CD14-positive monocyte (primary cell): Measurements from ENCODE around the gene ENPEP. TPM values are rescaled to one million over a fixed set of nuclear protein-coding genes. Genes with fewer than 3 reads are reported as not detected.

Experiments
- DNase-seq, 3 donors: peaks; one replicate each; pipeline ENCODE4 v3.0.0-alpha.2; 2011 to 2022
- H2AFZ ChIP-seq: 2 replicates; pipeline ENCODE4 v1.6.0; 2012; ENCODE audit warnings: mild to moderate bottlenecking, low read depth, low read length, inconsistent platforms; ENCODE audit not compliant: insufficient read depth, poor library complexity, severe bottlenecking
- H3K27ac ChIP-seq, 2 donors: 1 replicate in 1 of 2; 2 replicates in 1 of 2; pipeline ENCODE4 v1.5.1; 2012 to 2013; ENCODE audit warnings: low read length in 2 of 2, control low read depth in 1 of 2, inconsistent platforms in 1 of 2, low read depth in 1 of 2, mild to moderate bottlenecking in 1 of 2
- H3K27me3 ChIP-seq, 2 donors: one replicate each; pipeline versions ENCODE4 v1.6.0 to v1.6.1; 2011 to 2013; ENCODE audit warnings: low read length in 2 of 2; ENCODE audit not compliant: control insufficient read depth in 2 of 2, insufficient read depth in 2 of 2
- H3K36me3 ChIP-seq, 2 donors: replicated peaks in 1 of 2; 1 replicate in 1 of 2; 2 replicates in 1 of 2; pipeline versions ENCODE4 v1.5.1 to v1.6.1; 2012 to 2013; ENCODE audit warnings: low read length in 2 of 2, control low read depth in 1 of 2, inconsistent platforms in 1 of 2, mild to moderate bottlenecking in 1 of 2; ENCODE audit not compliant: insufficient read depth in 2 of 2, control insufficient read depth in 1 of 2
- H3K4me1 ChIP-seq, 2 donors: 1 replicate in 1 of 2; 2 replicates in 1 of 2; pipeline versions ENCODE4 v1.5.1 to v1.6.1; 2012 to 2013; ENCODE audit warnings: low read length in 2 of 2, control low read depth in 1 of 2, inconsistent platforms in 1 of 2, mild to moderate bottlenecking in 1 of 2, moderate library complexity in 1 of 2; ENCODE audit not compliant: insufficient read depth in 2 of 2, control insufficient read depth in 1 of 2
- H3K4me2 ChIP-seq: replicated peaks from 2 replicates; pipeline ENCODE3; 2012; ENCODE audit warnings: low read length, moderate library complexity, mild to moderate bottlenecking; ENCODE audit not compliant: poor library complexity, severe bottlenecking; ENCODE audit errors: extremely low read depth
- H3K4me3 ChIP-seq, 3 experiments: fragments of 200-600 bp in 1 of 3; sonication (generic) in 1 of 3; replicated peaks in 1 of 3; 1 replicate in 2 of 3; 2 replicates in 1 of 3; pipeline ENCODE4 v1.5.1; 2011 to 2013; ENCODE audit warnings: low read length in 3 of 3, mild to moderate bottlenecking in 3 of 3, control low read depth in 2 of 3, low read depth in 2 of 3, inconsistent platforms in 1 of 3, moderate library complexity in 1 of 3
- H3K79me2 ChIP-seq: 2 replicates; pipeline ENCODE4 v1.6.0; 2012; ENCODE audit warnings: mild to moderate bottlenecking, control low read depth, inconsistent platforms, low read length, moderate library complexity; ENCODE audit not compliant: insufficient read depth
- H3K9ac ChIP-seq: 2 replicates; pipeline ENCODE4 v1.6.0; 2017; ENCODE audit warnings: low read length, mild to moderate bottlenecking; ENCODE audit not compliant: insufficient read depth, poor library complexity, severe bottlenecking
- H3K9me3 ChIP-seq, 2 donors: replicated peaks in 1 of 2; 1 replicate in 1 of 2; 2 replicates in 1 of 2; pipeline versions ENCODE4 v1.5.1 to v1.6.1; 2012 to 2013; ENCODE audit warnings: low read length in 2 of 2, control low read depth in 1 of 2; ENCODE audit not compliant: control insufficient read depth in 1 of 2, insufficient read depth in 1 of 2
- H4K20me1 ChIP-seq: 2 replicates; pipeline ENCODE4 v1.6.0; 2012; ENCODE audit warnings: mild to moderate bottlenecking, low read length, control low read depth, moderate library complexity; ENCODE audit not compliant: insufficient read depth
- H3K27ac Mint-ChIP-seq, 7 donors: one replicate each; pipeline ENCODE4 v1.8.0; 2020; ENCODE audit warnings: mild to moderate bottlenecking in 7 of 7, mixed read lengths in 7 of 7, moderate library complexity in 6 of 7, inconsistent platforms in 2 of 7
- H3K27me3 Mint-ChIP-seq, 3 donors: one replicate each; pipeline ENCODE4 v1.8.0; 2021 to 2022; ENCODE audit warnings: low read depth in 3 of 3, mild to moderate bottlenecking in 3 of 3, mixed read lengths in 3 of 3, moderate library complexity in 3 of 3, inconsistent platforms in 1 of 3
- H3K36me3 Mint-ChIP-seq, 2 donors: one replicate each; pipeline ENCODE4 v1.8.0; 2020; ENCODE audit warnings: mixed read lengths in 2 of 2, inconsistent platforms in 1 of 2, mild to moderate bottlenecking in 1 of 2
- H3K4me1 Mint-ChIP-seq: one replicate; pipeline ENCODE4 v1.8.0; 2020; ENCODE audit warnings: mild to moderate bottlenecking, mixed read lengths
- H3K4me3 Mint-ChIP-seq, 2 donors: one replicate each; pipeline ENCODE4 v1.8.0; 2020; ENCODE audit warnings: mild to moderate bottlenecking in 2 of 2, mixed read lengths in 2 of 2, moderate library complexity in 1 of 2
- H3K9me3 Mint-ChIP-seq, 7 donors: one replicate each; pipeline ENCODE4 v1.8.0; 2020 to 2022; ENCODE audit warnings: mixed read lengths in 7 of 7, mild to moderate bottlenecking in 6 of 7, moderate library complexity in 6 of 7, inconsistent platforms in 2 of 7
- WGBS: methylation state at CpG from one replicate; pipeline ENCODE4 v1.1.5; 2013; ENCODE audit warnings: missing lambda C conversion rate; ENCODE audit not compliant: insufficient coverage; 5-methylcytosine and 5-hydroxymethylcytosine counted together
- intact Hi-C, 2 donors: fragments of 100-400 bp; cut with micrococcal nuclease; formaldehyde crosslinking; loops; one replicate each; pipeline versions ENCODE4 v1.15.0 to v1.15.1; 2023
- polyA plus RNA-seq, 3 donors: library from polyadenylated mRNA; depleted of rRNA in 1 of 3; unstranded in 2 of 3; stranded (reverse) in 1 of 3; fragments of 300-500 nt in 2 of 3; fragments of >200 nt in 1 of 3; fragmentation: Illumina TruSeq in 2 of 3; gene quantifications; 1 replicate in 2 of 3; 2 replicates in 1 of 3; pipeline ENCODE4 v1.2.3, GENCODE V29; 2012 to 2021
- TF ChIP-seq, protein P1 (sequence below): fragments of 200-600 bp; IDR thresholded peaks from one replicate; pipeline ENCODE4 v1.8.0; 2022; ENCODE audit warnings: antibody characterized with exemption, mild to moderate bottlenecking

ENPEP gene
- polyA plus RNA-seq, 3 donors: not detected

DNA sequence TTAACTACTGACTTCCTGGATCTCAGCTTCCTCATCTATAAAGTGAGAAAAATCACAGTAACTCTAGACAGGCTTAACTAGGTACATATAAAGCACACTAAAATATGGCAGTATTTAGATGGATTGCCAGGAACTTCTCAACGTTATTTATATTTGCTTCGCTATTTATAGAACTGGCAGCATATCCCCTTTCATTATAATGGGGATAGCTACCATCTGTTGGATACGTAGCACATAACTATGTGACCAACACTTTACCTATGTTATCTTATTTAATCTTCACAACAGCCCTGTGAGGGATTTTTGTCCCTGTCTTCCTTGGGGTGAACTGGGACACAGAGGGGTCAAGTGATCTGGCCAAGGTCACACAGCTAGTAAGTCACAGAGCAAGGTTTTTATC is 64.6 kb downstream of the ENPEP start:
- no peaks in the 10 kb centered on the region for H3K36me3 Mint-ChIP-seq
- H2AFZ ChIP-seq: no peak overlapping the region
- DNase-seq: no peak

DNA sequence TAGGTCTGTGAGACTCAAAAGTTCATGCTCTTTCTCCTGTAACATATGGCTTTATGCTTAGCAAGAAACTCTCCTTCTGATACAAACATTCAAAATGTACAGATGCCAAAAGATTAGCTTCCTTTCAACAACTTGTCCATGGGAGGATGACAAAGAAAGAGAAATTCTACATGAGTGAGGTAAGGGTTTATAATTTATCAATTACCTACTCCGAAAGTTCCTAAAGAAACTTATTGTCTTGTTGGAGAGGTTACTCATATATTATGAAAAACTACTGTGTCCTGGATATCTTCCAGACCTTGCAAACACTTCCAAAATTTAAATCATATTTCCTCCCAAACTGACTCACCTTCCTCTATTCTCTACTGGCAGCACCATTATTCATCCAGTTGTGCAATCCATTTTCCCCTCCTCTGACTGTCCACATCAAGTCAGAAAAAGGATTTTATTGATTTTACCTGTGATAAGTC is 65.1 kb downstream of the ENPEP start:
- Mint-ChIP-seq H3K9me3 (peaks cover 0 to 6% (median 4%) of the 10 kb centered on the region in 7 donors), H3K4me3 (no peak overlapping the region), H3K27ac (no peak overlapping the region), H3K36me3 (no peaks in the 10 kb centered on the region), H3K27me3 (peaks cover 0 to 5% (median 1%) of the 10 kb centered on the region in 3 donors), H3K4me1 (no peaks in the 10 kb centered on the region)
- Histone ChIP-seq H3K9ac (no peak overlapping the region), H3K27ac (no peak overlapping the region), H4K20me1 (no peaks in the 10 kb centered on the region), H3K4me3 (no peak overlapping the region), H3K4me2 (no peak overlapping the region), H3K9me3 (no peaks in the 10 kb centered on the region), H3K4me1 (no peaks in the 10 kb centered on the region), H3K79me2 (no peaks in the 10 kb centered on the region), H3K27me3 (no peaks in the 10 kb centered on the region), H2AFZ (no peak overlapping the region), H3K36me3 (no peaks in the 10 kb centered on the region)
- TF ChIP-seq, protein P1, sequence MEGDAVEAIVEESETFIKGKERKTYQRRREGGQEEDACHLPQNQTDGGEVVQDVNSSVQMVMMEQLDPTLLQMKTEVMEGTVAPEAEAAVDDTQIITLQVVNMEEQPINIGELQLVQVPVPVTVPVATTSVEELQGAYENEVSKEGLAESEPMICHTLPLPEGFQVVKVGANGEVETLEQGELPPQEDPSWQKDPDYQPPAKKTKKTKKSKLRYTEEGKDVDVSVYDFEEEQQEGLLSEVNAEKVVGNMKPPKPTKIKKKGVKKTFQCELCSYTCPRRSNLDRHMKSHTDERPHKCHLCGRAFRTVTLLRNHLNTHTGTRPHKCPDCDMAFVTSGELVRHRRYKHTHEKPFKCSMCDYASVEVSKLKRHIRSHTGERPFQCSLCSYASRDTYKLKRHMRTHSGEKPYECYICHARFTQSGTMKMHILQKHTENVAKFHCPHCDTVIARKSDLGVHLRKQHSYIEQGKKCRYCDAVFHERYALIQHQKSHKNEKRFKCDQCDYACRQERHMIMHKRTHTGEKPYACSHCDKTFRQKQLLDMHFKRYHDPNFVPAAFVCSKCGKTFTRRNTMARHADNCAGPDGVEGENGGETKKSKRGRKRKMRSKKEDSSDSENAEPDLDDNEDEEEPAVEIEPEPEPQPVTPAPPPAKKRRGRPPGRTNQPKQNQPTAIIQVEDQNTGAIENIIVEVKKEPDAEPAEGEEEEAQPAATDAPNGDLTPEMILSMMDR: no peak
- intact Hi-C loops: no loop called here
- no peak for DNase-seq
- no CpG with 5 or more reads among the region's 1 CpG for WGBS

More for the DNA sequence above, 64.6 kb downstream of the ENPEP start:
- Mint-ChIP-seq H3K4me3 (no peak overlapping the region), H3K4me1 (no peaks in the 10 kb centered on the region), H3K27ac (no peak overlapping the region), H3K9me3 (peaks cover 0 to 7% (median 4%) of the 10 kb centered on the region in 7 donors), H3K27me3 (peaks cover 0 to 4% (median 1%) of the 10 kb centered on the region in 3 donors)
- Histone ChIP-seq H3K9me3 (no peaks in the 10 kb centered on the region), H3K36me3 (no peaks in the 10 kb centered on the region), H3K27ac (no peak overlapping the region), H3K27me3 (no peaks in the 10 kb centered on the region), H3K4me1 (no peaks in the 10 kb centered on the region), H4K20me1 (no peaks in the 10 kb centered on the region), H3K4me3 (no peak overlapping the region), H3K4me2 (no peak overlapping the region), H3K9ac (no peak overlapping the region), H3K79me2 (no peaks in the 10 kb centered on the region)
- intact Hi-C loops: no loop called here
- WGBS: 80% methylated on average over 2 of the region's 3 CpGs
- TF ChIP-seq, protein P1: no peak
